SK-N-SH (cell line): ENCODE results near the gene MFAP2. TPM values are rescaled to one million over a fixed set of nuclear protein-coding genes. Genes with fewer than 3 reads are reported as not detected.

ENCODE experiments used
- CTCF ChIA-PET: fragments of 300-600, 350-600 bp; formaldehyde crosslinking; extraction: SDS; loops from one replicate; lab custom pipeline; 2021; lab: Yijun Ruan, JAX
- POLR2A ChIA-PET: fragments of 350-600 bp; sonication (Branson Sonifier 250); formaldehyde crosslinking; extraction: SDS; loops from one replicate; lab custom pipeline; 2020; ENCODE audit warnings: antibody characterized with exemption, inconsistent platforms; lab: Yijun Ruan, JAX
- DNase-seq: peaks from one replicate; pipeline ENCODE4 v3.0.0; 2012
- H2AFZ ChIP-seq: fragments of 200-600 bp; sonication (generic); 2 replicates; pipeline ENCODE4 v1.8.1; 2016; ENCODE audit warnings: antibody characterized with exemption, mild to moderate bottlenecking, low read depth
- H3F3A ChIP-seq: fragments of 200-600 bp; sonication (generic); replicated peaks from 2 replicates; pipeline ENCODE3; 2016; ENCODE audit warnings: antibody characterized with exemption, mild to moderate bottlenecking; ENCODE audit not compliant: insufficient read depth
- H3K27ac ChIP-seq, 2 experiments: fragments of 200-500 bp in 1 of 2; fragments of 200-600 bp in 1 of 2; sonication (Bioruptor generic) in 1 of 2; sonication (generic), shearing (Covaris generic) in 1 of 2; 2 replicates each; pipeline versions ENCODE4 v1.5.1 to v1.6.1; 2014 to 2016; ENCODE audit warnings: low read depth in 2 of 2, inconsistent platforms in 1 of 2, low read length in 1 of 2, mild to moderate bottlenecking in 1 of 2, mixed read lengths in 1 of 2
- H3K27me3 ChIP-seq: fragments of 200-600 bp; sonication (generic), shearing (Covaris generic); 2 replicates; pipeline ENCODE4 v1.6.1; 2016; ENCODE audit warnings: mixed run types; ENCODE audit not compliant: insufficient read depth
- H3K36me3 ChIP-seq, 2 experiments: fragments of 200-500 bp in 1 of 2; fragments of 200-600 bp in 1 of 2; sonication (Bioruptor generic) in 1 of 2; sonication (generic) in 1 of 2; replicated peaks in 1 of 2; 2 replicates each; pipeline versions ENCODE3 to v1.5.1; 2014 to 2016; ENCODE audit warnings: low read length in 1 of 2, mild to moderate bottlenecking in 1 of 2; ENCODE audit not compliant: insufficient read depth in 2 of 2, control insufficient read depth in 1 of 2
- H3K4me1 ChIP-seq, 2 experiments: fragments of 200-500 bp in 1 of 2; fragments of 200-600 bp in 1 of 2; sonication (Bioruptor generic) in 1 of 2; sonication (generic), shearing (Covaris generic) in 1 of 2; 2 replicates each; pipeline versions ENCODE4 v1.5.1 to v1.6.1; 2014 to 2016; ENCODE audit warnings: low read depth in 1 of 2, low read length in 1 of 2, mixed run types in 1 of 2; ENCODE audit not compliant: insufficient read depth in 2 of 2, control insufficient read depth in 1 of 2
- H3K4me2 ChIP-seq: fragments of 200-600 bp; sonication (generic), shearing (Covaris generic); 2 replicates; pipeline ENCODE4 v1.6.1; 2017; ENCODE audit warnings: mixed run types
- H3K4me3 ChIP-seq, 2 experiments: fragments of 200-500 bp in 1 of 2; fragments of 200-600 bp in 1 of 2; sonication (Bioruptor generic) in 1 of 2; sonication (generic), shearing (Covaris generic) in 1 of 2; 2 replicates each; pipeline versions ENCODE4 v1.5.1 to v1.8.1; 2014 to 2016; ENCODE audit warnings: low read depth in 2 of 2, inconsistent platforms in 1 of 2, low read length in 1 of 2, mild to moderate bottlenecking in 1 of 2, mixed read lengths in 1 of 2, moderate library complexity in 1 of 2
- H3K79me2 ChIP-seq: fragments of 200-600 bp; sonication (generic); 2 replicates; pipeline ENCODE4 v1.8.1; 2017; ENCODE audit warnings: mild to moderate bottlenecking; ENCODE audit not compliant: insufficient read depth
- H3K9ac ChIP-seq: fragments of 200-600 bp; sonication (generic); 2 replicates; pipeline ENCODE4 v1.6.1; 2017; ENCODE audit warnings: mixed run types
- H3K9me2 ChIP-seq: fragments of 200-600 bp; sonication (generic); 2 replicates; pipeline ENCODE4 v1.6.1; 2017; ENCODE audit warnings: mixed run types
- H3K9me3 ChIP-seq: fragments of 200-600 bp; sonication (generic); 2 replicates; pipeline ENCODE4 v1.6.1; 2017; ENCODE audit warnings: mixed run types, mild to moderate bottlenecking, moderate library complexity
- H4K20me1 ChIP-seq: fragments of 200-600 bp; sonication (generic); 2 replicates; pipeline ENCODE4 v1.6.1; 2017; ENCODE audit warnings: mild to moderate bottlenecking, mixed run types; ENCODE audit not compliant: insufficient read depth
- CHD2 ChIP-seq: fragments of 150-350 bp; IDR thresholded peaks from 2 replicates; pipeline ENCODE4 v1.6.1; 2018; ENCODE audit warnings: low read length; ENCODE audit not compliant: partially characterized antibody
- EZH2phosphoT487 ChIP-seq: fragments of 200-600 bp; sonication (generic); IDR thresholded peaks from 2 replicates; pipeline ENCODE4 v1.6.1; 2017; ENCODE audit warnings: low read depth, mixed run types, mild to moderate bottlenecking, antibody characterized with exemption, moderate library complexity, borderline replicate concordance
- FOXM1 ChIP-seq: IDR thresholded peaks from 2 replicates; pipeline ENCODE4 v1.4.0; 2012; ENCODE audit warnings: low read depth, mild to moderate bottlenecking
- GABPA ChIP-seq: IDR thresholded peaks from 2 replicates; pipeline ENCODE4 v1.4.0; 2012; ENCODE audit warnings: low read depth, mild to moderate bottlenecking
- GATA2 ChIP-seq: sonication (generic); formaldehyde crosslinking; IDR thresholded peaks from 2 replicates; pipeline ENCODE4 v1.5.0; 2020; ENCODE audit warnings: mild to moderate bottlenecking, missing genetic modification reagents
- IRF3 ChIP-seq: fragments of 150-350 bp; IDR thresholded peaks from 2 replicates; pipeline ENCODE4 v1.6.1; 2016; ENCODE audit warnings: mild to moderate bottlenecking, low read depth, low read length
- JUND ChIP-seq: IDR thresholded peaks from 2 replicates; pipeline ENCODE4 v1.4.0; 2012
- MXI1 ChIP-seq: IDR thresholded peaks from 2 replicates; pipeline ENCODE4 v1.6.1; 2012; ENCODE audit warnings: mild to moderate bottlenecking, low read depth, low read length, improper control_type of control experiment
- NFIC ChIP-seq: IDR thresholded peaks from 2 replicates; pipeline ENCODE4 v1.4.0; 2012; ENCODE audit warnings: borderline replicate concordance
- PBX3 ChIP-seq: IDR thresholded peaks from 2 replicates; pipeline ENCODE4; 2012
- SIN3A ChIP-seq: IDR thresholded peaks from 2 replicates; pipeline ENCODE4 v1.6.1; 2012; ENCODE audit warnings: low read depth, mild to moderate bottlenecking, low read length, moderate library complexity, borderline replicate concordance
- SMC3 ChIP-seq: IDR thresholded peaks from 2 replicates; pipeline ENCODE4 v1.6.1; 2012; ENCODE audit warnings: low read depth, low read length, improper control_type of control experiment
- YY1 ChIP-seq: IDR thresholded peaks from 2 replicates; pipeline ENCODE4 v1.4.0; 2012; ENCODE audit warnings: low read depth, mild to moderate bottlenecking
- WGBS: methylation state at CpG from one replicate; pipeline ENCODE4 v1.1.6; 2017; ENCODE audit warnings: low lambda C conversion rate; 5-methylcytosine and 5-hydroxymethylcytosine counted together
- polyA plus RNA-seq, 3 experiments: library from polyadenylated mRNA; depleted of rRNA; stranded (reverse); fragments of >200 nt; gene quantifications; 2 replicates each; pipeline ENCODE4 v1.2.3, GENCODE V29; 2012

MFAP2 gene
- polyA plus RNA-seq, 1 of the 3 experiments (the other 2 are of a cell fraction) = 189 TPM

GRCh38 chr1:17014671-17015567, 34.5 kb upstream of the MFAP2 start:
- no peak overlapping the region for H3K4me2 ChIP-seq
- H3K4me3 ChIP-seq = no peak overlapping the region
- H3K9me2 ChIP-seq = no peaks in the 10 kb centered on the region
- WGBS = 81% methylated on average over 10 of the region's 10 CpGs
- CTCF ChIA-PET = interaction anchor here (0.6 to 4.4 kb wide), 2 partner anchors 31 to 63 kb away, joined by 3 to 16 read pairs; no protein-coding TSS in a partner anchor
- no peak overlapping the region for H3K27ac ChIP-seq
- H3K9ac ChIP-seq = no peak overlapping the region
- no peaks in the 10 kb centered on the region for H3K9me3 ChIP-seq
- H3K4me1 ChIP-seq = peaks cover 12 to 16% of the 10 kb centered on the region in 2 experiments; a peak in 2 of 4 replicates
- peaks cover 14% of the 10 kb centered on the region for H3F3A ChIP-seq
- H3K79me2 ChIP-seq = peaks cover 14% of the 10 kb centered on the region
- peaks cover 7 to 19% of the 10 kb centered on the region in 2 experiments for H3K36me3 ChIP-seq
- no peak overlapping the region for H2AFZ ChIP-seq
- H3K27me3 ChIP-seq = no peaks in the 10 kb centered on the region
- no peak for DNase-seq
- POLR2A ChIA-PET = no interaction called here
- peaks cover 5% of the 10 kb centered on the region; the same call in 1 of the 2 replicates for H4K20me1 ChIP-seq
- no peak for TF ChIP-seq JUND

- DNase-seq = no peak
- H3K79me2 ChIP-seq = peaks cover 18% of the 10 kb centered on the region
- H3K4me3 ChIP-seq = no peak overlapping the region
- POLR2A ChIA-PET = no interaction called here
- H3K4me2 ChIP-seq = no peak overlapping the region
- no peak overlapping the region for H3K9ac ChIP-seq
- TF ChIP-seq GABPA = no peak
- no peak for TF ChIP-seq PBX3
- no peak for TF ChIP-seq YY1
- no peak for TF ChIP-seq MXI1
- no peak for TF ChIP-seq CHD2
- no peak for TF ChIP-seq FOXM1
- TF ChIP-seq SMC3 = no peak
- TF ChIP-seq GATA2 (CRISPR knock-in tag) = no peak
- no peak for TF ChIP-seq IRF3
- TF ChIP-seq SIN3A = no peak
- TF ChIP-seq EZH2phosphoT487 = no peak
- TF ChIP-seq NFIC = no peak
- H2AFZ ChIP-seq = no peak overlapping the region
- H3K9me2 ChIP-seq = no peaks in the 10 kb centered on the region
- H3K27ac ChIP-seq = no peak overlapping the region
- H3F3A ChIP-seq = peaks cover 5% of the 10 kb centered on the region
- peaks cover 14% of the 10 kb centered on the region for H4K20me1 ChIP-seq
- H3K36me3 ChIP-seq = peaks cover 0 to 7% of the 10 kb centered on the region in 2 experiments
- no peaks in the 10 kb centered on the region for H3K27me3 ChIP-seq
- CTCF ChIA-PET = interaction anchor here (1.5 to 4.4 kb wide), 3 partner anchors 14 to 62 kb away, joined by 5 to 16 read pairs (median 9); no protein-coding TSS in a partner anchor
- H3K9me3 ChIP-seq = no peaks in the 10 kb centered on the region
- H3K4me1 ChIP-seq = peaks cover 12 to 22% of the 10 kb centered on the region in 2 experiments; a peak in 2 of 4 replicates
- 92% methylated on average over 13 of the region's 13 CpGs for WGBS
Measured at GRCh38 chr1:17013491-17014320, 33.3 kb upstream of the MFAP2 start.
